Stimulated activated CD8-positive, alpha-beta memory T cell treated with anti-CD3 and anti-CD28 coated beads, Interleukin-2, amount 100 ng/mL, for 1 hour (primary cell): ENCODE results near the gene ADGRB3.
"Not testable (repeated sequence)": the region's sequence is repeated elsewhere in the genome, so short reads cannot be mapped to it uniquely, and the experiment has no call there.

Experiments
- DNase-seq, 2 donors: peaks; one replicate each; pipeline ENCODE4 v3.0.0-alpha.2; 2020; ENCODE audit warnings: low read depth in 2 of 2

The ADGRB3 gene

DNA sequence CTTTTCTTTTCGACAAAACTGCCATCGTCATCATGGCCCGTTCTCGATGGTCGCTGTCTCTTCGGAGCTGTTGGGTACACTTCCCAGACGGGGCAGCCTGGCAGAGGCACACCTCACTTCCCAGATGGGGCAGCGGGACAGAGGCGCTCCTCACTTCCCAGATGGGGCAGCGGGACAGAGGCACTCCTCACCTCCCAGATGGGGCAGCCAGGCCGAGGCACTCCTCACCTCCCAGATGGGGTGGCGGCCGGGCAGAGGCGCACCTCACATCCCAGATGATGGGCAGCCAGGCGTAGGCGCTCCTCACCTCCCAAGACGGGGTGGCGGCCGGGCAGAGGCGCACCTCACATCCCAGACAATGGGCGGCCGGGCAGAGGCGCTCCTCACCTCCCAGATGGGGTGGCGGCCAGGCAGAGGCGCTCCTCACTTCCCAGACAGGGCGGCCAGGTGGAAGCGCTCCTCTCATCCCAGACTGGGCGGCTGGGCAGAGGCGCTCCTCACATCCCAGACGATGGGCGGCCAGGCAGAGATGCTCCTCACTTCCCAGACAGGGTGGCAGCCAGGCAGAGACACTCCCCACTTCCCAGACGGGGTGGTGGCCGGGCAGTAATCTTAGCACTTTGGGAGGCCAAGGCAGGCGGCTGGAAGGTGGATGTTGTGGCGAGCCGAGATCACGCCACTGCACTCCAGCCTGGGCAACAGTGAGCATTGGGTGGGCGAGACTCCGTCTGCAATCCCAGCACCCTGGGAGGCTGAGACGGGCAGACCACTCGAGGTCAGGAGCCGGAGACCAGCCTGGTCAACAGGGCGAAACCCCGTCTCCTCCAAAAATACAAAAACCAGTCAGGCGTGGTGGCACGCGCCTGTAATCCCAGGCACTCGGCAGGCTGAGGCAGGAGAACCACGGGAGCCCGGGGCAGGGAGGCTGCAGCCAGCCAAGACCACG, 486.7 kb downstream of the ADGRB3 start:
- not testable (repeated sequence) for DNase-seq

DNA sequence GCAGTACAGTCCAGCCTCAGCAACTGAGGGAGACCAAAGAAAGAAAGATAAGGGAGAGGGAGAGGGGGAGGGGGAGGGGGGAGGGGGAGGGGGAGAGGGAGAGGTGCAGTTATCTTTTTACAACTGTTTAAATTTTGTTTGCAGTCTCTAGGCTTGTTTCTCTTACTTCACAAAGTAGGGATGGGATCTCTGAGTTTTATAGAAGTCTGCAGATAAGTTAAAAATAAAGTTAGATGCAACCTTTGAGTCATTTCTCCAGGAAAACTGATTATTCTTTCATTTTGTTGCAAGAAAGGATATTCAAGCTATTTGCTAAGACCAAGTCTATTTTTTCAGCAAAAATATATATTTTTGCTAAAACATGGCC, 487.3 kb downstream of the ADGRB3 start:
- no peak for DNase-seq

DNA sequence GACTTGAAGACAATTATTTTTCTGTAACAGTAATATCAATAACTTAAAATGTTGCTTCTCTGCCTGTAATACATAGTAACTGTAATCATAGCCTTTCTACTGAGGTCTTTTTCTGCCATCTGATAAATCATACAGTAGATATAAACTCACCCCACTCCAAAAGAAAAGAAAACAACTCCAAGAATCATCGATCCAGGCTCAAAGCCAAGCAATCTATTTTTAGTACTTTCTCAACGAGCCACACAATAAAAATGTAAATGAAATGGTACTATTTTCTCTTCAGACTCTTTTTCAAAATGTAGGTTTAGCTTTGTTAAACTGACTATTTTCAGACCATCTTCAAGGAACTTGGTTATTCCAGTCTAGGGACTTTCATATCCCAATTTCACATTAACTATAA, 493.3 kb downstream of the ADGRB3 start:
- DNase-seq = no peak

DNA sequence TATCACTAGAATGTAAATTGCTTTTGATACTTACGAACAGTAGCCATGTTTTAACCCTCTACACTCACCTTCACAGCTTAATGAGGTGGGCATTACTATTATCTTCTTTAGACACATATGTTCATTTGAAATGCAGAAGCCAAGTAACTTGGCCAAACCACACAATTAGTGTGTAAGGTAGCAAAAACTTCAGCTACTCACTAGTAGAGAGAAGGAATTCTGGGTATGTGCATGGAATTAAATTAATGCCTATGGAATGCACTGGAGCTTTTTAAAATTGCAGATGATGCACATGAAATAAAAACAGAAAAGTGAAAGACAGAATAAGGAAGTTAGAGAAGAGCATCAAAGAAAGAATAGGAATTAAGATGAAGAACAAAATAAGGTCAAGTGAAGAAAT, 494.0 kb downstream of the ADGRB3 start:
- DNase-seq = no peak

DNA sequence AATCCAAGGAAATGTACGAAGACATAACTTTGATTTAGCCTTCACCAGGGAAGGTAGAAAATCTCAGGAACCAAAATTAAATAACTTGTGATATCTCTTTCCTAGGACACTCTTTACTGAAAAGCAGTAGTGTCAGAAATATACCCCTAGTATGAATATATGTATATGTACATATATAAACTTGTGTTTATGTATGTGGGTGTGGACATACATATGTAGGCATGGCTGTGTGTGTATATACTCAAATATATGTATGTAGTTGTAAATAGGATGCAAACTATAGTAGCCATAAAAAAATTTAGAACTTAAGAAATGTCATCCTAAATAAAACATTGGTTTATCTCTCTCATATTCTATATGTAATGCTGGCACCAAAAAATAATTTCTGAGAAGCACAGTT, 500.8 kb downstream of the ADGRB3 start:
- DNase-seq = no peak

DNA sequence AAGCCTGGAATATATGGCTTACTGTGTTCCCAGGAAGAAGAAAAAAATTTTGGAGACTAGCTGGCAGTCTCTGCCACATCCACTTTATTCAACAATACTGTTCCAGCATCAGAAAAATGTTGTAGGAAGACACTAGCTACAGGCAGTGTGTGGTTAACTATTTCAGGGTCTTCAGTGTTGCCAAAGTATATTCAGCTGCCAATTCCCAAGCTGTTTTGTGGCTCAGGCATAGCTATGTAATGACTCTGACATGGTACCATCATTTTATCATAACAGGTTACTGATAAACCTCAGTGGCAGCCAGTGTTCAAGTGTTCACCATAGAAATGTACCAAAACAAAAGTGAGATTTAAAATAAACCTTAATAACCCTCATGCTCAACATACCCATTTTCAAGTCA, 503.1 kb downstream of the ADGRB3 start:
- no peak for DNase-seq

DNA sequence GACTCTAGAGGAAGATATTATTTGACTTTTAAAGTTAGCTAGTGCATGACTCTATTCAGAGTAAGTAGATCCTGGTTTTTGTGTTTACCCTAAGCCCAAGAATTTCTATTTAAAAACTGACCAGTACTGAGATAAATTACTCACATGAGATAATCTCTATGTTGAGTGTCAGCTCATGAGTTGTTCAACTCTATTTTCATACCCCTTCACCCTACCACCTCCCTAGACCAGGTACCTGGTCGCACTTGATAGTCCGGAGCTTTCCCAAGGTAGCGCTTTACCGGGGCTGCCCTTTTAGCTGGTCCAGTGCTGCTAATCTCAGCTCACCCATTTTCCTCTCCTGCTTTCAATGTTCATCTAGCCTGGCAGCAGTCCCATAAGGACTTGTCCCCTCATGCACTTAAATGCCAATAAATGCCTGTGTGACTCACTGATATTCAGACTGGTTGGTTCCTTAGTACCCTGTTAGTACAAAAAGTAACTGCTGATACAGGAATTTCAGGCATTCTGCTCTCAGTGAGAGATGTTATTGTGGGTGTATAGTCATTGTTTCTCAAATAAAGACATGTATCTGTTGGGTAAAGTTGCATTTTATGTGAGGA, 503.9 kb downstream of the ADGRB3 start:
- no peak for DNase-seq

DNA sequence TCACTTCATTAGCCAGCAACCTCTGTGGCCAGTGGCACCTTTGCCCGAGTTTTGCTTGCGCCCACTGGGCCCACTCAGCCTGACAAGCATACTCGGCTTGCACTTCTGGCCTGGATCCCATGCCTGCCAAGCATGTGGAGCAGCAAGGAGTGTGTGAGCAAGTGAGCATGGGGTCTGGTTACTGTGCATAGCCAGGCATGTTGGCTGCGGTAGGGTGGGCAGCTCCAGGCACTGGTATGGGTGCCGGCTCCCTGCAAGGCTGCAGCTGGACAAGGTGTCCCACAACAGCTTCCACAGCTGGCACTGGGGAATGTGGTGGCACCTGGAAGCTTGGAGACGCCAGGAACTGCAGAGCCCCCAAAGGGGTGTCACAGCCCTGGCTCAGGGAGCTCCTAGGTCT, 510.0 kb downstream of the ADGRB3 start:
- DNase-seq = no peak

DNA sequence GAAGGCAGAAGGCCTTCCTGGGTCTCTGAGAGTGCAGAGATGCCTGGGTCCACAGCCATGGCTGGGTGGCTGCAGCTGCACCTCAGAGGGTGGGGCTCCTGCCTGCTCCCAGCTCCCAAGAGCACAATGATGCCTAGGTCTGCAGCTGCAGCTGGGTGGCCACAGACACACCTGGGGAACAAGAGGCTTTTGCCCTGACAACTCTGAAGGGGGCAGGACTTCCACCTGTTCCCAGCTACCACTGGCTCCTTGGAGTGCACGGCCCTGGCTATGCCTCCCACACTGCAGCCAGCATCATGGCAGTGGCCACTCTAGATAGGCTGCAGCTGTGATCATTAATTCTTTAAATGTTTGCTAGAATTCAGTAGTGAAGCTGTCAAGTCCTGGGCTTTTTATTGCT, 511.3 kb downstream of the ADGRB3 start:
- no peak for DNase-seq

DNA sequence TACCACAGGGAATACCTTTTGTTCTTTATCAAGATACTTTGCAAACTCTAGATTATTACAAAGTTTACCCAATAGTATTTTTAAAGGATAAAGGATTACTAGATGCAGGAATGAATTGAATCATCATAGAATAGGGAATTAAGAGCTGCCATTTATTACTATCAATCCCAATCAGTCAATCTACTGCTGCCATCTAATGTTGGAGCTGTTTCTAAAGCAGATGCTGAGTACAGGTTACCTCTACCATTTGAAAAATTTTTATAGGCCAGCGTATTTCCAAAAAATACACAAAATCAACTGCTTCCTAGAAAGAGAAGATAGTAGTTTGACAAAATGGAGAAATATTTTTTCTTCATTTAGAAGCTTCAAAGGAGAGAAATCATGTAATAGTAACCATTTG, 520.4 kb downstream of the ADGRB3 start:
- no peak for DNase-seq

DNA sequence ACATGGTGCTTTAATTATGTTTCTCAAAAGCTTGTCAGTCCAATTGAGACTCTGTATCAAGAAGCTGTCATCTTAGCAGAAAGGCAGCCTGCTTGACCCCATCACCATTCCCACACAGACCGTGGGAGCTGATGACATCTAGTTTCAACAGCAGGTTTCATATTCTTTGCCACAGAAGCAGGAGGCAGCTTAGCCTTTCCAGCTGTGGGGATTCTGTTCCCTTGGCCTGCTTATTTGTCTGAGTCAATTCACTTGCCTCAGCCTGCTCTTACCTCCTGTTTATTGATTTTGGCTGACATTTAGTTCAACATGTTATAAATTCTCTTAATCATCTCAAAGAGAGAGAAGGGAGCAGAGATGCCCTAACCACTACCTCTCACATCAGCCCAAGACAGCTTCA, 527.7 kb downstream of the ADGRB3 start:
- DNase-seq = no peak

DNA sequence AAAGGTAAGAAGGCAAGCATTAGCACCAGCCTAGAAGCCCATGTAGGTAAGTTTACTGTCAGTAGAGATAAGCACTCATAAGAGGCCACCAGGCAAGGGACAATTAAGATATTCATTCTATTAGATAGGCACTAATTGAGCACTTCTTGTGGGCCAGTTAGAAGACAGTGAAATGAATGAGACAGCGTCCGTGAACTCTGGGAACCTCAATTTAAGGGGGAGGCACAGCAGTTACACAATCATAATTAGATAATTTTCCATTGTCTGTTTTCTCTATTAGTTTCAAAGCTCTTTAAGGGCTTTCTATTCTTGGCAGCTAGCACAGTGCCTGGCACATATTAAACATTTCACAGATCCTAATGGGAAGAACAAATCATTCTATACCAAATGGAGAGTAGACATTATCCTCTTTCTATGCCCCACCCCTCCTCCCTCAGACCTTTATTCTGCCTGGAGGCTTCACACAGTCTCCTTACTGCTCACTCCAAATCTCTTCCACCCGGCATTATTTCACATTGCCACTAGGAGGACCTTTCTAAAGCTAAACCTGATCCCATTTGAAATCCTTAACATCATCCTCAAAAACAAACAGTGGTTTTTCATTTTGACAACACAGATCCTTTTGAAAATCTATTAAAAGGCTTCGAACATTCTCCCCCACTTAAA, 529.6 kb downstream of the ADGRB3 start:
- DNase-seq = no peak

DNA sequence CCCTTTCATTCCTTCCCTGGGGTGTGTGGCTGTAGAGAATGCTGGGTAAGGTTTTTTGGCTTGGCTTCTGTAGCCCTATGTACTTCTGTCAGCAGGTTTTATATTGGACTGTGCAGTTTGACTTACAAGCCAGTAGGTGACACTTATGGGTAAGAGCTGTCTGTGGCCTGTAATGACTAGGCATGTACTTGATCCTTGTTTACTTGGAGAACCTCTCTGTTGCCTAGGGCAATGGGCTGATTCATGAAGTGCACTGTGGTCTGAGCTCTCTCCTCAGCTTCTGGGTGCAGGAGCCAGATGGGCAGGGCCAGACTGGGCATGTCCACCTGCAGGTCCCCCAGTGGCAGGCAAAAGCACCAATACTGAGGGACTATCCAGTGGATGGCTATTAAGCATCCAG, 544.6 kb downstream of the ADGRB3 start:
- DNase-seq = no peak

DNA sequence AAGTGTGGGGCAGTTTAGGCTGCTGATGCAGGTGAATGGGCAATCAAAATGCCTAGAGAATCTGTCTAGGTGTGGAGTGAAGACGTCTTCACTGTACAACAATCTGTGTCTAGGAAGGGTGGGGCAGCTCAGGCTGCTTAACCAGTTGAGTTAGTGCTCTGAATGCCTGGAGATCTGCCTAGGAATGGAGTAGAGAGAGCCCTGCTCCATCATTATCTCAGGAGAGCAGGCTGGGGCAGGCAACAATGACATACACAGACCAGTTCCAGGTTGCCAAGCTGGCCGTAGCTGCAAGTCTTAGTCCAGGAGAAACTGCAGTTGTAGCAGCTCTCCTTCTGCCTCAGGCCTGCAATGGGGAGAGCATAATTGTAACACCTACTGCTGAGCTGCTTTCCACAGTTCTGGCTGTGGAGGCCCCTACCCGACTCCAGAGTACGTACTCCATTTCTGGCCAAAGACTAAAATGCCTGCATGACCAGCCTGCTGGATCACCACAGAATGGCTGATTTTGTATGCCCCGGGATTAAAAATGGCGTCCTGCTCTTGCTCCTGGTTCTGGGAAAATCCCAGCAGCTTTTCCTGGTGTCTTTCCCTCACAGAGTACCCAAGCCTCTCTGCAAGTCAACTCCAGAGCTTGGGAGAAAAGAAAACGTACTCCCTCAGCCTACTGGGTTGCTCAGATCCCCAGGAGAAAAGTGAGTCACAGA, 545.4 kb downstream of the ADGRB3 start:
- DNase-seq = no peak

DNA sequence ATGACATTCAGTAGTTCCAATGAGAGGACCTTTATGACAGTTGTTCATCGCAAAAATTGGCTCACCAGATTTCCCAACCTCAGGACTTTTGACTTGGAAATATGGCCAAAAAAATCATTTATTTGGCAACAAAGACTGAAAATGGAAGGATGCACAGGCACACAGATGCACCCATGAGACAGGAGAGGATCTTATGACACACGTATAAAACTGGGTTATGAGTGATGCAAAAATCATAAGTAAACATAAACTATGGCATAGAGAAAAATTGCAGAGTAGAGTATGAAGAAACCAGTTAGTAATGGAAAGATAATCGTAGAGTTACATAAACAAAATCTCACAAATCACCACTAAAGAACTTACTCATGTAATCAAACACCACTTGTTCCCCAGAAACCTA, 546.9 kb downstream of the ADGRB3 start:
- no peak for DNase-seq

DNA sequence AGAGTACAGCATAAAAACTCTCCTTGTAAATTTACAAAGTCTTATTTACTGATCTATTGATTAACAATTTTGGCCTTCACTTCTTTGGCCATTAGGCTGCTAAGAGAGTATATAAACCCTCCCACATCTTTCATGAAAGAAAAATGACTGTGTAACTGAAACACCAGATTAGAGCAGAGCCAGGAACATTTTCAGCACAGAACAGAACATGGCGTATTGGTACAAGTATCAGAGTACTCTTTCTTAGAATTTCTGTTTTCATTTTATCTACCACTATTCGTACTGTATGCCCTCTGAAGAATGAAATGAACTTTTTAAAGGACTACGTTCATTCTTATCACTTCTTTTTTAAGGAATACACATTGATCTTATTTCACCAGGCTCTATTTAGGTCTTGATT, 550.2 kb downstream of the ADGRB3 start:
- DNase-seq = no peak

DNA sequence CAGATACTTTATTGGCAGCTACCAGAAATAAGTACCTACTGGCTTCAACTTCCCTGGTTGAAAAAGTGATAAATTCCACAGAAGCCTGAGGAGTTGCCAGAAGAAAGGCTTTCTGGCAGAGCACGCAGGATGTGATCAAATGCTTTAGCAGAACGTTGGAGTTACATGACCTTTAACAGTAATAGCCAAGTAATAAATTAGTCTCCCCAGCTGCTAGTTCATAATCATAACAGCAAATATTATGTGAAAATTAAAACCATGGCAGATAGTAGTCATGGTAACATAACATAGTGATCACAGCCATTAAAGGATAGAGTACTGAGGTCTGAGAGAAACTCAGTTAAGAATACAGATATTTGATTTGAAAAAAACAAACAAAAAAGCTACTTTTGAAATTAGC, 567.7 kb downstream of the ADGRB3 start:
- DNase-seq = no peak

DNA sequence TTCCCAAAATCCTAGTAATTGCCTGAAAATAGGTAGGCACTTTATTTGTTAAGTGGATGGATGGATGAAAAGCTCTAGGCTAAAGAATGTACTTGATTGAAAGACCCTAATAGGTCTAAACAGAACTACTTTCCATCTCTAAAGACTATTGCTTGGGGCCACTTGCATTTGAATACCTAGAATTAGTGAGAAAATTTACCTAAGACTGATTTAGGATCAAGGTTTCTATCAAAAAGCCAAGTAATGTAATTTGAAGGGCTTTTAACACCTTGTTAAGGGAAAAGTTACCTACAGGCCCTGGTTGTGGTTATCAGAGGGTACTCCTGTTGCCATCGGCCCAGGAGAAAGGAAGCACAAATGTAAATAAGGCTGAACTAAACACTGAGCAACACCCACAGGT, 581.0 kb downstream of the ADGRB3 start:
- no peak for DNase-seq

DNA sequence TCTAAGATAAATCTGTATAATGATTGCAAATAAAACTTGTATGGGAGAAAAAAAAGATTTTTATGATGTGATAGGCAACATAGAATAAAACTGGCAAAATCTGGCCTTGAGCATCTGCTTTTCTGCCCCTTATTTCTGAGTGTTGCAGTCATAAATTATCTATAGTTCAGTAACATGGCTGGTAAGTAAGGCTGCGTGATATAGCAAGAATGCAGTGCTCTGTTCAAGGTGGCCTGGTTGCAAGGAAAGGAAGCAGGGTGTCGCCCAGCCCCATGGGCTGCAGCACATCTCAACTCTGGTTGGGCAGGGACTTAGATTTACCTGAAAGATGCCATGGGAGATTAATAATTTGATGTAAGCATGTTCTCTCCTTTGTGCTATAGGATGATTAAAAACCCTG, 582.3 kb downstream of the ADGRB3 start:
- no peak for DNase-seq

DNA sequence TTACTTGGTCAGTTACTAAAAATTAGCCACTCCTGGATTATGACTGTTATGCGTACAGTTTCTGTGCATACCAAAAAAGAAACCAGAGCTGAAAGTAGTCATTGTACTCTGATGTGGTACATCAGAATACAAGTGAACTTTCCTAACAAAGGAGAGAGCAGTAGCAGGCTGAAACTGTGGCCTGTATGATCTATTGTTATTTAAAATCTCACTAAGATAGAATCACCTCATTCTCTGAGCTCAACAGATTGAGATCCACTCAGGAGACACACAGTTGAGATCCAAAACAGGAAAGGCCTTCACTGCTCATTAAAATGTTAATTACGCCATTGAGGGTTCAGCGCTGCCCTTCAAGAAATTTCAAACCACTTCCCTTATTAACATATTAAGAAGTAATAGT, 585.3 kb downstream of the ADGRB3 start:
- DNase-seq = no peak

DNA sequence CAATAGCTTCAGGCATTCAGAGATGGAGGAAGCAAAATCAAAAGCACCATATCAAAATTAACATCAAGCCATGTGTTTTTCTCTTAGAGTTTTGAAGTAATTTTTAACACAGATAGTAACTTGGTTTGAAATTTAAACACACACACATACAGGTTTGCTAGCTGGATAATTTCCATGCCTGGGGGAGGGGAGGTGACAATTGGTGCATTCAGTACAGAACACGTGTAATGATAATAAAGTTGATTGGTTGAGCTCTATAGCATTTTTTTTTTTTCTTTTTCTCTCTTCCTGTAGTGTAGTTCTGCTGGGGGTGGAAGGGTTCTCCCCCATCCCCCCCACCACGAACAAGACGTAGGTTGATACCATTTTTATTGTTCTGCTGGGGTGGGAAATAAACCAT, 596.9 kb downstream of the ADGRB3 start:
- no peak for DNase-seq

DNA sequence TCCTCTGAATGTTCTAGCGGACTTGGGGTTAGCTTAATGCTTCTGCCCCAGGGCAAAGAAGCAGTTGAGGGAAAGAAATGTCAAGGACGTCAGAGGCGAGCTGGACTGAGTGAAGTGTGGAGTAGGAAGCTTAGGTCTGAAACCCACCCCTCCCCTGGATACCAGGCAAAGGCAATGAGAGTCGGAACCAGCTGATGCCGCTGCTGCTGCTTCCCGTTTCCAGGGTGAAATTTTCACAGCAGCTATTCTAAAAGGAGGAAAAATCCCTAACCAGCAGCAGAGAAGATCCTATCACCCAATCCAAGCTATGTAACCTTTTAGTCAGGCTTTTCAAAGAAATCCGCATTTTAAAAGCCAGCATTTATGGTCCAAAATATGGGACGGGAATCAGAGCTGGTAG, 597.4 kb downstream of the ADGRB3 start:
- DNase-seq = no peak
